ENCODE results near the gene ARHGAP15.

- TF ChIP-seq POLR2AphosphoS5 (IDR thresholded peaks at IDR 0.05; ENCODE audit: low read depth): no peak
- TF ChIP-seq CTCF (IDR thresholded peaks at IDR 0.05; ENCODE audit: insufficient read depth, low read length): no peak
- no peak for TF ChIP-seq REST (IDR thresholded peaks at IDR 0.05; ENCODE audit: insufficient replicate concordance, low read depth)
- TF ChIP-seq SPI1 (IDR thresholded peaks at IDR 0.05; ENCODE audit: borderline replicate concordance, low read depth): no peak
These were observed 474.8 kb downstream of the ARHGAP15 start for GRCh38 chr2:143603846-143604565.

Data from HL-60 (cell line).